NCI-H82 (cell line): ENCODE measurements around the gene CD47.
A peak's percentile ranks its signal among the peaks of the same experiment; 100 is the strongest.

Experiments used
- DNase-seq: peaks from one replicate; lab custom pipeline; 2025; lab: John Stamatoyannopoulos, UW

Gene CD47

GRCh38 chr3:108090701-108091497 lies at the start of gene CD47:
CD47 (minus strand) TSS chr3:108091031; CDS start chr3:108090908, 123 bp downstream.
- peak; percentile 96 for DNase-seq

DNA sequence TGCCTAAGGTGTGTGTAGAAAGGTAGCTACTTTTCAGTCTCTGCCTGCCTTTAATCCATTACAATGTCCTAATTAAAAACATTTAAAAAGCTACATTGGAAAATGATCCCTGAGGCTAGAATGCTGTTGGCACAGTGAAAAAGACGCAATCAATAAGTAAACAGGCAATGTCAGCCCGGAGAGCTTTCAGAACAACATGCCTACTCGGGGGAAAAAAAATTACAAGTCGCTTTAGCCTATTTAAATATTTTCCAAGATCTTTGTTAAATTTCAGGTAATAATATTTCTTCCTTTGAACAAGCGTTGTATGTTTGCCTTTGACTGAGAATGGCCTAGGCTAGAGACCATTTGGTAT lies 46.6 kb upstream of the CD47 start:
- DNase-seq: no peak

DNA sequence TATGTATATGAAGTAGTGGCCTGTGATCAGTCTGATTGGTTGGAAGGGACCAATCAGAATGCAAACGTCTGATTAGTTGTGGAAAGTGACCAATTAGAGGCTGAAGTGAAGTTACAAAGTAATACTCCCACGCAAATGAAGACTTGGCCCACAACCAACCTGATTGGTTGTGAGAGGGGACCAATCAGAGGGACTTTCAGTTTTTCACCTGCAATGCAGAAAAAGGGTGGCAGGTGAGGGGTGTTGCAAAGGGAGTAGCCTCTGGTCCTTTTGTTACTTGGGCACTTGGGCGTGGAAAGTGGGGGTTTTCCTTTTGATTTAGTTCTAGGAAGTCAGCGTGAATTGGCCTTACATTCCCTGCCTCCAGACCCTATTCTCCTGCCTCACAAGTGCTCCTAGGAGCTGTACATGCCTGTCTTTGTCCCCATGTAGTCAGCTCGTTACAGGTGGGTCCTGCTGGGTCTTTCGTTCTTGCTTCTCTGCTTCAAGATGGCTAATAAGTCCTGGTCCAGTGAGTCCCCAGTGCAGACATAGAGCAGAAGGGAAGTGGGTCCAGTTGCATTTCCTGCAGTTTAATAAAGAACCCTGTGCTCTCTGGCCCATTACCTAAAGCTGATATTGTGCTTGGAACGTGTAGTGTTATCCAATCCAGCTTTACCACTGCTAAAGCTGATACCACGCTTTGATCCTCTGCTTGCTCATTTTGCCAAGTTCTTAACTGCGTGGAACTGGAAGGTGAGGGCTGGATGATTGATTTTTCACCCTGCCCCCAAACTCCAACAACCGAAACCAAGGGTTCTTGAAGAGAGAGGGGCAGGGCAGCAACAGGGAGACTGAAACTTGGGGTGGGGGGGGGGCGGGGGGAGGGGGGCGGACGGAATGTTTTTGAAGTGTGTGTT lies 46.0 kb upstream of the CD47 start:
- DNase-seq: no peak

GRCh38 chr3:108134555-108134880 lies 43.7 kb upstream of the CD47 start:
- no peak for DNase-seq

DNA sequence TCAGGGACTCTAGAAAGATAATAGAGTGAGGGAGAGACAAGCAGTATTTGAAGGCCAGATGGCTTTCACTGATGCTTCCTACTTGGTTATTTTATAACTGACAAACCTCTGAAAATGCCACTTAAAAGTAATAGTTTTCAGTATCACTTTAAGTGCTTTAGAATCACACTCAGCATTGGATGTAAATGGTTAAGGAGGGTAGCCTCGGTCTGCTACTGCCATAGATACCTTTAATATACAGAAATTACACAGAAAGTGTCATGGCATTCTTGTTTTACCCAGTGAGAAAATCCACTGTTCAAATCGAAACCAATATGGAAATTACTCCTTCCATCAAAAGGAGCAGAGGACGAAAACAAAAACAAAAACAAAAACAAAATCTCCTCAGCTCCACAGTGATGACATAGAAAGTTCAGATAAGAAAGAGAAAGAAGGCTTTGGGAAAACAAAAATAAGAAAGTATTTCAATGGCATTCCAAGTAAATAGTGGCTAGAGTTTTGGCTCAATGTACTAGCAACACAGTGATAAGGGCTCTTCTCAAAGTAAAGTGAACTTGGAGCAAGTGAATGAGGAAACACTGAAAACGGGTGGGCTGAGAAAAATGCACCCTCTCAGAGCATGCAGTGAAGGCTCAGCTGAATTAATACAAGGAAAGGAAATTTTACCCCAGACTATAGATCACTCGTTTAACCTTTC lies 43.2 kb upstream of the CD47 start:
- no peak for DNase-seq

DNA sequence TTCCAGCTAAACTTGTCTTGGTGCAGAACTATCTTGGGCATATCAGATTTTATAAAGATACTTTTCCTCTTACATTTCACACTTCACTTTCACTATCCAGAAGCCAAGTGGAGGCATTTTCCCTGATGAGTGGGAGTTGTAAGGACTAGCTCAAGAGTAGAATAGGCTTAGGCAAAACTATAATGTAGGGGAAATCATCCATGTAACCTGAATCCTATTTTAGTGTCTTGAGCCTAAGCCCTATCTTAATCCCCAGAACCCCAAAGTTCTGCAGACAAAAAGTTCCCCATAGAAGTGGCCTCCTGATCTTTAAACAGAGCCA lies 42.2 kb upstream of the CD47 start:
- peak; percentile 38 for DNase-seq

GRCh38 chr3:108131475-108132134 lies 40.8 kb upstream of the CD47 start:
- DNase-seq: no peak

DNA sequence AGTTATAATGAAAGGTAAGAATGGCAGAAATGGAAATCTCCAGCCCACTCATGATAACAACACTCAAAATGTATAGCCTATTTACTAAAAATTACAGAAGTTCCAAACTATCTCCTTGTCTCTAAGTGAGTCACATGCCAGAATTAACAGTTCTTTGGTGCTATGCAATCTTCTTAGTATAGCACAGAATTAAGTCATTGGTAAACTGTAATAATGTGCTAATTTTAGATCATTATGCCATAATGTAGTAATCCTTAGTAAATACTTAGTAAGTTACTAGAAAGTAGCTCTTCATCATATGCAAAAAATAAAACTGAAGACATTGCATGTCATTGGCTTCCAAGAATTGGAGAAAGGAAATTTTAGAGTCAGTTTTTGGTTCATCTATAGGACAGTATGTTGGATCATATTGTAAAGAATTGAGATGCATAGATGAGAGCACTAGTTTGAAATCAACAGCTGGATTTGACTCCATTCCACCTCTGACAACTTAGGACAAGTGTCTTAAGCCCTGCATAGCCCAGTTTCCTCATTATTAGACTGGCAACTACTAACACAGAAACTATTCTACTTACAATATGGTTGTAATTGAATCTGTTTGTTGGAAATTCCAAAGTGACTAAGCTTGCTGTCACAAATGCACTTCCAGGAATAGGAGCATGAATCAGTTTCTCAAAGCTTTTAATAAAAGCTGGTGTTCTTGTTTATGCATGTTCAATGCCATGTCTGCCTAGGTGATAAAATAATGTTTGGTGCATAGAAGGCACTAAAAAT lies 40.1 kb upstream of the CD47 start:
- DNase-seq: no peak

DNA sequence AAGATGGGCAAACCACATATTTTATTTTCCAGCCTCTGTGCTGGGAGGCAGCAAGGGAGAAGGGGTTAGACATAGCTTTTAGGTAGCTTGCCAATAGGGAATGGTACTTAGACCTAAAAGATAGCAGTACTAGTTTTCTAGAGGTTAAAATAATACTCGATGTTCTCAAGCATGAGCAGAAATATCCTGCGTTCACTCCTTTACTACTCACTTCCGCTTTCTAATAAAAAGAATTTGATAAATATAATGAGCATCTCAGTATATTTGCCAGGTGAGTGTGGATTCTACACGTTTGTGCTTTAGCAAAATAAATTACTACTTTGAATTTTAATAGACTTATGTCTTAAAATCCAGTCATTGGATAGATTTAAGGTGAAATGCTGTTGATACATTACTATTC lies 39.4 kb upstream of the CD47 start:
- DNase-seq: no peak

DNA sequence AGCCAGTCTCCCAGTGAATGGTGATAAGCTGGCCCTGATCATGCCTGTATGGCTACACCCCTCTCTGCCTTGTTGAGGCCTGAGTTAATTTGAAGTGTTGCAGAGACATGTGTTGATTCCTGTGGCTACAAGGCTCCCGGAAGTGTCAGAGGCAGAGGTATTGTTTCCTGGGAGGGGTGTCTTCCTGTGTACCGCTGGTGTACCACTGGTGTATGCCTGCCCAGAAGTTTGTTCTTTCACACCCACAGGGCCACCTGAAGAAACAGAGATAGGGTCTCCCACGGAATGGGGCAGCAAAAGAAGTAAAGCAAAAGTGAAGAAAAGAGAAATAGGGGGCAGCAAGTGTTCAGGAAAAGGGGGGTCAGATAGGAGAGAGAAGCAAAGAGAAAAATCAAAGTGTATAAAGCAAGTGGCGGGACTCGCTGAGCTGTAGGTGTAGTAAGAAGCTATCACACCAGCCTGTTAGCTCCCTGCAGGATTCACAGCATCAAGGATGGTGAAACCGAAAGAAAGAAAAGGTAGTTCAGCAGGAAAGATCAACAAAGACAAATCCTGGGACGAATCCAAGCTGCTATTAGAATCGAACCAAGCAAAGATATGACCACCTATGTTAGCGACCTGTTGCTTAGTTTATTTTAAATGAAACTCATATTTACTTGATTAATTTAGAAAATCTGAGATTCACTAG lies 36.6 kb upstream of the CD47 start:
- no peak for DNase-seq

DNA sequence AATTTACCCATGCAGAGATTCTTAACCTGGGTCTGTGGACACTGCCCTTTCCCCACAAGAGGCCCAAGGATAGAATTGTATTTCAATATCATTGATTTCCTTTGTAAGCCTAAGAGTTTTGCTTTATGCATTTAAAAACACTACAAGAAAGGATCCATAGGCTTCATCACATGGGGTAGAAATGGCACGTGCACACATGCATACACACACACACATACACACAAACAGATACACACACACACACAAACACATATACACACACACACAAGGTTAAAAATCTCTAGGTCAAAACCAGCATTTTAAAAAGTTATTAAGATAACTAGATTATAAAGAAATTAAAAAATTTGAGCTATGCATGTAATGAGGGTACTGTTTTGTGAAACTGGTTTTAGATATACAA lies 35.5 kb upstream of the CD47 start:
- no peak for DNase-seq

GRCh38 chr3:108125550-108126071 lies 34.8 kb upstream of the CD47 start:
- no peak for DNase-seq

- no peak for DNase-seq
Measured at GRCh38 chr3:108125153-108125543, 34.3 kb upstream of the CD47 start.

GRCh38 chr3:108124337-108125152 lies 33.7 kb upstream of the CD47 start:
- DNase-seq: no peak

GRCh38 chr3:108123326-108123725 lies 32.5 kb upstream of the CD47 start:
- no peak for DNase-seq

DNA sequence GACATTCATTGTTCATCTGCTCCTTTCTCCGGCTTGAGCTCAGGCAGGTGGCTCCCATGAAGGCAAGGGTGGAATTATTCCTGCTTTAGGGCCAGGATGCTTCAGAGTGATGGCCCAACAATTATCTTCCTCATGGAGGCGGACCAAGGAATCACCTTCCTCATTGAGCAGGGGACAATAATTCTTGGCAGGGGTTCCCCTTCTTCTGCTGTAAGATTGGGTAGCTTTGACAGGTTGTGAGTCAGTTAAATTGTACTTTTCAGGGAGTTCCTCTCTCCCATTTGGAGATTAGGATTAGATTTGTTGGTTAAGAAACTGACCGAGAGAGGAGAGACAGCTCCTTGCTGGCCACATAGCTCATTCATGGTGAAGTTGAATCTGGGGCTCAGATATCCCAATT lies 31.4 kb upstream of the CD47 start:
- no peak for DNase-seq

GRCh38 chr3:108119398-108120104 lies 28.7 kb upstream of the CD47 start:
- no peak for DNase-seq

GRCh38 chr3:108118038-108118768 lies 27.4 kb upstream of the CD47 start:
- no peak for DNase-seq
